Erythroblast (primary cell): ENCODE measurements around the gene KBTBD12.

Experiments used
- GATA1 ChIP-seq: IDR thresholded peaks from 2 replicates; pipeline ENCODE4 v1.6.1; 2011; ENCODE audit warnings: low read depth, mild to moderate bottlenecking, control low read depth, low read length, moderate library complexity
- POLR2A ChIP-seq: IDR thresholded peaks from 2 replicates; pipeline ENCODE4 v1.6.1; 2011; ENCODE audit warnings: mild to moderate bottlenecking, low read length

DNA sequence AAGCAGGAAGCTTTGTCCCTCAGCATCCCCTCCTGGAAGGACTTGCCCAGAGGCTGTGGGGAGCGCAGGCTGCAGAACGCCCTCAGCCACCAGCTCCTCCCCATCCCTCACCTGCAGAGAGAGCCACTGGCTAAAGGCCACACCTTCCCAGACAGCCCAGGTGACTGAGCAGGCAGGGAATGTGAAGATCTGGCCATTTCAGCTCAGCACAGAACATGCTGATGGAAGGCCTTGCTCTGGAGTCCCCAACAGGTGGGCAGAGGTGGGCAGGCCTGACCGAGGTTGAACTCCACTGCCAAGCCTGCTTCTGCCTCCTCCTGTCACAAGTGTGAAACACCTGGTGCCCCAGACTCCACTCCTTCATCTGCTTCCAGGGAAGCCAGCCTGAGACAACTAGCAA is 86.5 kb downstream of the KBTBD12 start:
- TF ChIP-seq POLR2A (no peak), GATA1 (no peak)
